ENCODE measurements around the gene SRGAP3.

SRGAP3 gene

GRCh38 chr3:9047452-9048346 is 201.7 kb downstream of the SRGAP3 start:
- DNase-seq (ENCODE audit: low read depth), result no peak

GRCh38 chr3:9045371-9045770 is 204.1 kb downstream of the SRGAP3 start:
- DNase-seq (ENCODE audit: low read depth), result no peak

GRCh38 chr3:9043063-9043462 is 206.4 kb downstream of the SRGAP3 start:
- no peak for DNase-seq (ENCODE audit: low read depth)

GRCh38 chr3:9041626-9042025 is 207.8 kb downstream of the SRGAP3 start:
- no peak for DNase-seq (ENCODE audit: low read depth)

GRCh38 chr3:9040996-9041395 is 208.4 kb downstream of the SRGAP3 start:
- DNase-seq (ENCODE audit: low read depth), result no peak

- no peak for DNase-seq (ENCODE audit: low read depth)
Observed at GRCh38 chr3:9037144-9037711, 212.2 kb downstream of the SRGAP3 start.

- peak; percentile 53 for DNase-seq (ENCODE audit: low read depth)
Observed at GRCh38 chr3:9036404-9037131, 212.9 kb downstream of the SRGAP3 start.

GRCh38 chr3:9035961-9036360 is 213.5 kb downstream of the SRGAP3 start:
- no peak for DNase-seq (ENCODE audit: low read depth)

- DNase-seq (ENCODE audit: low read depth), result no peak
Observed at GRCh38 chr3:9035473-9035872, 214.0 kb downstream of the SRGAP3 start.

GRCh38 chr3:9033867-9034266 is 215.6 kb downstream of the SRGAP3 start:
- DNase-seq (ENCODE audit: low read depth), result no peak

GRCh38 chr3:9032231-9032777 is 217.1 kb downstream of the SRGAP3 start:
- DNase-seq (ENCODE audit: low read depth), result no peak

- DNase-seq (ENCODE audit: low read depth), result no peak
Observed at GRCh38 chr3:9030034-9030433, 219.4 kb downstream of the SRGAP3 start.

- peak; percentile 26 for DNase-seq (ENCODE audit: low read depth)
Observed at GRCh38 chr3:9028134-9028533, 221.3 kb downstream of the SRGAP3 start.

- DNase-seq (ENCODE audit: low read depth), result no peak
Observed at GRCh38 chr3:9026320-9027045, 223.0 kb downstream of the SRGAP3 start.

- DNase-seq (ENCODE audit: low read depth), result no peak
Observed at GRCh38 chr3:9024341-9024740, 225.1 kb downstream of the SRGAP3 start.

GRCh38 chr3:9023226-9023590 is 226.2 kb downstream of the SRGAP3 start:
- DNase-seq (ENCODE audit: low read depth), result no peak

GRCh38 chr3:9022305-9023225 is 226.9 kb downstream of the SRGAP3 start:
- no peak for DNase-seq (ENCODE audit: low read depth)

- DNase-seq (ENCODE audit: low read depth), result no peak
Observed at GRCh38 chr3:9021271-9022009, 228.0 kb downstream of the SRGAP3 start.

- no peak for DNase-seq (ENCODE audit: low read depth)
Observed at GRCh38 chr3:9020426-9020825, 229.0 kb downstream of the SRGAP3 start.

GRCh38 chr3:9019259-9019961 is 230.0 kb downstream of the SRGAP3 start:
- no peak for DNase-seq (ENCODE audit: low read depth)

Data from stromal cell of bone marrow (primary cell).